ENCODE data around the gene CCT6A. TPM values are rescaled to one million over a fixed set of nuclear protein-coding genes. Genes with fewer than 3 reads are reported as not detected.
"Not testable (repeated sequence)": the region's sequence is repeated elsewhere in the genome, so short reads cannot be mapped to it uniquely, and the experiment has no call there.

Gene CCT6A
- total RNA-seq, 2 donors from 2014 or later: 74.5 to 75.8 TPM

DNA sequence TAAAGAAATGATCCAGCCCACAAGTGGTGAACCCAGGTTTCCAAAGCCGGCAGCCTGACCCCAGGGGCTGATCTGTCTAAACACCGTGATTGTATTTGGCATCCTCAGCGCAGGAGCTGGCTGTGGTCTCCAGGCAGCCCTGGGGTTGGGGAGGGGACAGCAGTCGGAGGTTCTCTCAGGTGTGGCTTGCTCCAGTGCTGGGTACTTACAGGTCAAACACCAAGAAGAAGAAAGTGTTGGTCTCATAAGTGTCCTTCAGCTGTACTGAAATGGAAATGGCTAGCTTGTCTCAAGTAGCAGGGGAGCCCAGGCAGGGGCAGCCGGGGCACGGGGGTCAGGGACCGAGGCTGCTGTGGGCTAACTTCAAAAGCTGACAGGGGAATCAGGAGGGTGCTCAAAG is 35.2 kb downstream of the CCT6A start:
- Histone ChIP-seq H3K27me3 (no peaks in the 10 kb centered on the region), H3K9me3 (no peaks in the 10 kb centered on the region), H3K27ac (no peak overlapping the region), H3K36me3 (replicated peaks in 1 of 2; ENCODE audit: insufficient read depth in 1 of 2, low read depth in 2 of 2) (no peaks in the 10 kb centered on the region), H3K4me3 (no peak overlapping the region), H3K4me1 (peaks cover 8% of the 10 kb centered on the region)
- intact Hi-C loops (cut with DNase I): no loop called here
- ATAC-seq (no peak), DNase-seq (no peak)
- TF ChIP-seq, protein P1, sequence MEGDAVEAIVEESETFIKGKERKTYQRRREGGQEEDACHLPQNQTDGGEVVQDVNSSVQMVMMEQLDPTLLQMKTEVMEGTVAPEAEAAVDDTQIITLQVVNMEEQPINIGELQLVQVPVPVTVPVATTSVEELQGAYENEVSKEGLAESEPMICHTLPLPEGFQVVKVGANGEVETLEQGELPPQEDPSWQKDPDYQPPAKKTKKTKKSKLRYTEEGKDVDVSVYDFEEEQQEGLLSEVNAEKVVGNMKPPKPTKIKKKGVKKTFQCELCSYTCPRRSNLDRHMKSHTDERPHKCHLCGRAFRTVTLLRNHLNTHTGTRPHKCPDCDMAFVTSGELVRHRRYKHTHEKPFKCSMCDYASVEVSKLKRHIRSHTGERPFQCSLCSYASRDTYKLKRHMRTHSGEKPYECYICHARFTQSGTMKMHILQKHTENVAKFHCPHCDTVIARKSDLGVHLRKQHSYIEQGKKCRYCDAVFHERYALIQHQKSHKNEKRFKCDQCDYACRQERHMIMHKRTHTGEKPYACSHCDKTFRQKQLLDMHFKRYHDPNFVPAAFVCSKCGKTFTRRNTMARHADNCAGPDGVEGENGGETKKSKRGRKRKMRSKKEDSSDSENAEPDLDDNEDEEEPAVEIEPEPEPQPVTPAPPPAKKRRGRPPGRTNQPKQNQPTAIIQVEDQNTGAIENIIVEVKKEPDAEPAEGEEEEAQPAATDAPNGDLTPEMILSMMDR (IDR thresholded peaks at IDR 0.05): no peak
- TF ChIP-seq POLR2A (IDR thresholded peaks at IDR 0.05): no peak
- 89 to 100% methylated on average over 2 to 7 of the region's 7 CpGs for WGBS, 2 donors

DNA sequence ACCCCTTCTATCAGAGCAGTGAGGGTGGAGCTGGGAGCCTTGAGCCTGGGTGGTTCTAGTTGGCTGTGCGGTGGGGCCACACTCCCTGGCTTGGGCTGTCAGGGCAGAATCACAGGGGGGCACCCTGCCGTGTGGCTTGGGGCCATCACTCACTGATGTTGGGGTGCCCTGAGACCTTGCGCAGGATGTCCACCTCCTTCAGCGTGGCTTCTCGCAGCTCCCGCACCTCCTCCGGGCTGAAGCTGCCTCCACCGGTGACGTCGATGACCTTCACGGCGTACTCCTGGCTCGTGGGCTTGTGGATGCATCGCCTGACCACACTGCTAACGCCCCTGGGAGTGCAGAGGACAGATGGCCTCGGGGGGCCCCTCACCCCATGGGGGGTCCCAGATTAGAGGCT is 35.9 kb downstream of the CCT6A start:
- no peak for DNase-seq
- Histone ChIP-seq H3K27ac (no peak overlapping the region), H3K4me1 (peaks cover 11% of the 10 kb centered on the region), H3K9me3 (no peaks in the 10 kb centered on the region), H3K4me3 (no peak overlapping the region), H3K36me3 (replicated peaks in 1 of 2; ENCODE audit: insufficient read depth in 1 of 2, low read depth in 2 of 2) (no peaks in the 10 kb centered on the region), H3K27me3 (no peaks in the 10 kb centered on the region)
- intact Hi-C loops (cut with DNase I): no loop called here
- TF ChIP-seq, protein P1 (IDR thresholded peaks at IDR 0.05): no peak
- no peak for ATAC-seq
- 87 to 89% methylated on average over 15 to 16 of the region's 16 CpGs for WGBS, 2 donors

DNA sequence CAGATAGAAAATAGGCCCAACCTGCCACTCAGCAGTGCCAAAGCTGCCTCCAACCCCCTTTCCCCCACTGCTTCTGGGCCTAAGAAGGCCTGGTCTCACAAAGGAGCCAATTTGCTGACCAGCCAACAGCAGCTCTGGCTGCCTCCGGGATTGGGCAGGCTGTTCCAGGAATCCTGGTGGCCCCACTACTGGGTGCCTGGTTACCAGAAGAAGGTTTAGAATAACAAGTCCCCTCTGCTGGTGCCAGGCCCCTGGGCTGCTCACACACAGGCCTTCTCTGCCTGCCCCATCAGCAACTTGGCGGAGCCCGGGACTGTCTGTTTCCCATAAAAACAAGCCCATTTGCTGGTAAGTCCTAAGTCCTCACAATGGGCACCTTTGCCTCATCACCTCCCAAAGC is 40.0 kb downstream of the CCT6A start:
- ATAC-seq: no peak
- no peak for DNase-seq
- no peak for TF ChIP-seq POLR2A (IDR thresholded peaks at IDR 0.05)
- TF ChIP-seq, protein P1 (IDR thresholded peaks at IDR 0.05): no peak
- Histone ChIP-seq H3K27me3 (no peaks in the 10 kb centered on the region), H3K36me3 (replicated peaks in 1 of 2; ENCODE audit: insufficient read depth in 1 of 2, low read depth in 2 of 2) (no peaks in the 10 kb centered on the region), H3K9me3 (no peaks in the 10 kb centered on the region), H3K27ac (no peak overlapping the region), H3K4me1 (peaks cover 14% of the 10 kb centered on the region), H3K4me3 (no peak overlapping the region)
- intact Hi-C loops (cut with DNase I): no loop called here
- WGBS, 2 donors: 86 to 94% methylated on average over 3 of the region's 3 CpGs

DNA sequence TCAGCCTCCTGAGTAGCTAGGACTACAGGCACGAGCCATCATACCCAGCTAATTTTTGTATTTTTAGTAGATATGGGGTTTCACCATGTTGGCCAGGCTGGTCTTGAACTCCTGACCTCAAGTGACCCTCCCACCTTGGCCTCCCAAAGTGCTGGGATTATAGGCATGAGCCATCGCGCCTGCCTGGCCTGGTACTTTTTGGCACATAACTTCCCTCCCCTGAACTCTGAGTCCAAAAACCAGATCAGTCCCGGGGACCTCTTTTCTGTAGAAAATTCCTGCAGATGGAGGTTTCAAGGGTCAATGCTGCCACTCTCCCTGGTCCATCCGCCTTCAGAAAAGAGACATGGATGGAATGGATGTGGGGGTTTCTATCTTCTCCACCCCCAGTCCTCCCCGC is 40.8 kb downstream of the CCT6A start:
- intact Hi-C loops (cut with DNase I); H3K27me3 ChIP-seq; H3K36me3 ChIP-seq (replicated peaks in 1 of 2; ENCODE audit: insufficient read depth in 1 of 2, low read depth in 2 of 2); H3K9me3 ChIP-seq; ATAC-seq; DNase-seq; H3K4me3 ChIP-seq: not testable (repeated sequence)
- WGBS, 2 donors: 21 to 30% methylated on average over 5 to 6 of the region's 6 CpGs
- peak overlapping the region in 1 of 4 donors; percentile 59 for H3K27ac ChIP-seq
- peaks cover 20% of the 10 kb centered on the region for H3K4me1 ChIP-seq

DNA sequence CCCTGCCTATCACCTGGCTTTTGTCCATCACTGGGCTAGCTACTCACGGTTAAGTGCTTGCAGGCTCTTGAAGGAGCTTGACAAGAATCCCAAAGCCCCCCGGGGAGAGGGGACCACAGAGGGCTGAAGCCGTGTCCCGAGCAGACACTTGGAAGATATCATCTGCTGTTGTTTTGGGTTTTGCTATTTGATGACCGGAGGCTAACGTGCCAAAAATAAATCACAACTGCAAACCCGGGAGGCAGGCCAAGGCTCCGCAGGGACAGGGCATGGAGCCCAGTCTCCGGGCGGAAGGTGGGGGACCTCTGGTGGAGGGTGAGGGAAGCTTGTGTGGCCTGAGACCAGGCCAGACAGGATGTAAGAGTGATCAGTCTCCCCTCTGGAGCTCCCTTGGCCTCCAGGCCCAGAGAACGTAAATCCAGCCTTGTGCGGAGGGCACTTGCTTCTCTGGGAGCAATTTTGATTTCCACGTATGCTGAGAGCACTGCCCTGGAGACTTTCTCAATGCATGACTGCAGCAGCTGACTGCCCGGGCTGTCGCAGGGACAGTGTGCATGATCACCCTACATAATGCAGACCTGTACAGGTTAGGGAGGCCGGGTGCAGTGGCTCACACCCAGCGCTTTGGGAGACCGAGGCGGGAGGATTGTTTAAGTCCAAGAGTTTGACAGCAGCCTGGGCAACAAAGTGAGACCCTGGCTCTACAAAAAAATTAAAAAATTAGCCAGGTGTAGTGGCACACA is 41.4 kb downstream of the CCT6A start, which contains the start of gene PHKG1:
PHKG1 (minus strand) TSS at position 164 of the 743 bp plus-strand sequence. CDS start 4,011 bp downstream, outside the sequence.
- no peak within 1 kb of the TSS for H3K4me3 ChIP-seq
- TF ChIP-seq, protein P1 (IDR thresholded peaks at IDR 0.05): peak; percentile 24 to 70 (median 53)
- TF ChIP-seq POLR2A (IDR thresholded peaks at IDR 0.05): no peak
- H3K27ac ChIP-seq: peak within 1 kb of the TSS in 3 of 4 donors; percentile 4 to 59 (median 42)
- no peaks in the 10 kb centered on the region for H3K36me3 ChIP-seq (replicated peaks in 1 of 2; ENCODE audit: insufficient read depth in 1 of 2, low read depth in 2 of 2)
- H3K9me3 ChIP-seq: no peaks in the 10 kb centered on the region
- peak; percentile 82 to 89 (median 88) for DNase-seq
- H3K27me3 ChIP-seq: no peaks in the 10 kb centered on the region
- peak; percentile 90 for ATAC-seq
- H3K4me1 ChIP-seq: peaks cover 25% of the 10 kb centered on the region
- intact Hi-C loops (cut with DNase I): no loop called here
- 25 to 27% methylated on average over 5 to 19 of the region's 19 CpGs for WGBS, 2 donors

All from body of pancreas (tissue), 4 donors.